Measurements from ENCODE around the gene ANKRD33. TPM values are rescaled to one million over a fixed set of nuclear protein-coding genes. Genes with fewer than 3 reads are reported as not detected.
A peak's percentile ranks its signal among the peaks of the same experiment; 100 is the strongest.

Gene ANKRD33
- total RNA-seq, 1 experiment from 2014 or later, result not detected

GRCh38 chr12:51921017-51921725, 33.3 kb downstream of the ANKRD33 start:
- no peak for DNase-seq
- Histone ChIP-seq H3K4me2 (ENCODE audit: low read depth, low read length, poor library complexity, severe bottlenecking) (no peak overlapping the region), H3K9ac (ENCODE audit: low read length) (no peak overlapping the region), H3K4me3 (ENCODE audit: low read length) (no peak overlapping the region), H2AFZ (ENCODE audit: low read length) (no peak overlapping the region), H3K9me2 (replicated peaks; ENCODE audit: insufficient read depth, low read length) (no peaks in the 10 kb centered on the region), H3K9me3 (ENCODE audit: low read length) (no peaks in the 10 kb centered on the region), H3K27ac (ENCODE audit: low read length) (no peak overlapping the region), H3K27me3 (ENCODE audit: low read length) (no peaks in the 10 kb centered on the region), H3K36me3 (ENCODE audit: insufficient read depth, low read length) (no peaks in the 10 kb centered on the region), H3K4me1 (ENCODE audit: low read length) (peaks cover 19% of the 10 kb centered on the region), H4K20me1 (ENCODE audit: insufficient read depth, low read depth, low read length) (no peaks in the 10 kb centered on the region), H3K79me2 (ENCODE audit: low read length) (no peaks in the 10 kb centered on the region)

- DNase-seq, result no peak
- H4K20me1 ChIP-seq (ENCODE audit: insufficient read depth, low read depth, low read length), result no peaks in the 10 kb centered on the region
- H3K36me3 ChIP-seq (ENCODE audit: insufficient read depth, low read length), result no peaks in the 10 kb centered on the region
- no peak overlapping the region for H2AFZ ChIP-seq (ENCODE audit: low read length)
- no peaks in the 10 kb centered on the region for H3K9me2 ChIP-seq (replicated peaks; ENCODE audit: insufficient read depth, low read length)
- no peak overlapping the region for H3K27ac ChIP-seq (ENCODE audit: low read length)
- H3K4me3 ChIP-seq (ENCODE audit: low read length), result no peak overlapping the region
- H3K79me2 ChIP-seq (ENCODE audit: low read length), result no peaks in the 10 kb centered on the region
- no peaks in the 10 kb centered on the region for H3K9me3 ChIP-seq (ENCODE audit: low read length)
- peaks cover 19% of the 10 kb centered on the region for H3K4me1 ChIP-seq (ENCODE audit: low read length)
- H3K27me3 ChIP-seq (ENCODE audit: low read length), result no peaks in the 10 kb centered on the region
- H3K4me2 ChIP-seq (ENCODE audit: low read depth, low read length, poor library complexity, severe bottlenecking), result no peak overlapping the region
- no peak overlapping the region for H3K9ac ChIP-seq (ENCODE audit: low read length)
Observed at GRCh38 chr12:51922146-51922545, 34.2 kb downstream of the ANKRD33 start.

GRCh38 chr12:51922762-51923505, 35.0 kb downstream of the ANKRD33 start:
- Histone ChIP-seq H3K9me2 (replicated peaks; ENCODE audit: insufficient read depth, low read length) (no peaks in the 10 kb centered on the region), H3K36me3 (ENCODE audit: insufficient read depth, low read length) (no peaks in the 10 kb centered on the region), H3K9me3 (ENCODE audit: low read length) (no peaks in the 10 kb centered on the region), H3K4me1 (ENCODE audit: low read length) (peaks cover 19% of the 10 kb centered on the region), H3K79me2 (ENCODE audit: low read length) (no peaks in the 10 kb centered on the region), H3K27ac (ENCODE audit: low read length) (no peak overlapping the region), H3K4me3 (ENCODE audit: low read length) (no peak overlapping the region), H4K20me1 (ENCODE audit: insufficient read depth, low read depth, low read length) (no peaks in the 10 kb centered on the region), H2AFZ (ENCODE audit: low read length) (no peak overlapping the region), H3K9ac (ENCODE audit: low read length) (no peak overlapping the region), H3K4me2 (ENCODE audit: low read depth, low read length, poor library complexity, severe bottlenecking) (no peak overlapping the region), H3K27me3 (ENCODE audit: low read length) (no peaks in the 10 kb centered on the region)
- no peak for DNase-seq

GRCh38 chr12:51923506-51924365, 35.8 kb downstream of the ANKRD33 start:
- Histone ChIP-seq H3K36me3 (ENCODE audit: insufficient read depth, low read length) (no peaks in the 10 kb centered on the region), H3K9ac (ENCODE audit: low read length) (no peak overlapping the region), H3K4me3 (ENCODE audit: low read length) (no peak overlapping the region; the same call in 1 of the 2 replicates), H3K4me2 (ENCODE audit: low read depth, low read length, poor library complexity, severe bottlenecking) (peak overlapping the region; percentile 9), H3K9me3 (ENCODE audit: low read length) (no peaks in the 10 kb centered on the region), H3K27ac (ENCODE audit: low read length) (no peak overlapping the region), H3K27me3 (ENCODE audit: low read length) (no peaks in the 10 kb centered on the region), H3K4me1 (ENCODE audit: low read length) (peaks cover 19% of the 10 kb centered on the region), H4K20me1 (ENCODE audit: insufficient read depth, low read depth, low read length) (no peaks in the 10 kb centered on the region), H2AFZ (ENCODE audit: low read length) (no peak overlapping the region), H3K79me2 (ENCODE audit: low read length) (no peaks in the 10 kb centered on the region), H3K9me2 (replicated peaks; ENCODE audit: insufficient read depth, low read length) (no peaks in the 10 kb centered on the region)
- DNase-seq, result peak; percentile 66

- H3K79me2 ChIP-seq (ENCODE audit: low read length), result no peaks in the 10 kb centered on the region
- H3K9me3 ChIP-seq (ENCODE audit: low read length), result no peaks in the 10 kb centered on the region
- no peak for DNase-seq
- H3K4me2 ChIP-seq (ENCODE audit: low read depth, low read length, poor library complexity, severe bottlenecking), result peak overlapping the region; percentile 14
- H3K4me1 ChIP-seq (ENCODE audit: low read length), result peaks cover 19% of the 10 kb centered on the region
- no peak overlapping the region for H3K27ac ChIP-seq (ENCODE audit: low read length)
- no peak overlapping the region for H3K9ac ChIP-seq (ENCODE audit: low read length)
- no peak overlapping the region; the same call in 1 of the 2 replicates for H3K4me3 ChIP-seq (ENCODE audit: low read length)
- H2AFZ ChIP-seq (ENCODE audit: low read length), result no peak overlapping the region
- H3K27me3 ChIP-seq (ENCODE audit: low read length), result no peaks in the 10 kb centered on the region
- H3K9me2 ChIP-seq (replicated peaks; ENCODE audit: insufficient read depth, low read length), result no peaks in the 10 kb centered on the region
- no peaks in the 10 kb centered on the region for H3K36me3 ChIP-seq (ENCODE audit: insufficient read depth, low read length)
- H4K20me1 ChIP-seq (ENCODE audit: insufficient read depth, low read depth, low read length), result no peaks in the 10 kb centered on the region
Observed at GRCh38 chr12:51924551-51925319, 36.8 kb downstream of the ANKRD33 start.

- no peak overlapping the region for H3K27ac ChIP-seq (ENCODE audit: low read length)
- no peaks in the 10 kb centered on the region for H3K9me3 ChIP-seq (ENCODE audit: low read length)
- no peaks in the 10 kb centered on the region for H3K9me2 ChIP-seq (replicated peaks; ENCODE audit: insufficient read depth, low read length)
- DNase-seq, result no peak
- no peak overlapping the region for H2AFZ ChIP-seq (ENCODE audit: low read length)
- H3K79me2 ChIP-seq (ENCODE audit: low read length), result no peaks in the 10 kb centered on the region
- no peak overlapping the region for H3K9ac ChIP-seq (ENCODE audit: low read length)
- H3K4me2 ChIP-seq (ENCODE audit: low read depth, low read length, poor library complexity, severe bottlenecking), result peak overlapping the region; percentile 14
- H3K36me3 ChIP-seq (ENCODE audit: insufficient read depth, low read length), result no peaks in the 10 kb centered on the region
- H3K27me3 ChIP-seq (ENCODE audit: low read length), result no peaks in the 10 kb centered on the region
- H3K4me1 ChIP-seq (ENCODE audit: low read length), result peaks cover 19% of the 10 kb centered on the region
- H3K4me3 ChIP-seq (ENCODE audit: low read length), result no peak overlapping the region
- H4K20me1 ChIP-seq (ENCODE audit: insufficient read depth, low read depth, low read length), result no peaks in the 10 kb centered on the region
Observed at GRCh38 chr12:51925346-51926063, 37.6 kb downstream of the ANKRD33 start.

GRCh38 chr12:51926064-51926632, 38.2 kb downstream of the ANKRD33 start:
- H3K27me3 ChIP-seq (ENCODE audit: low read length), result no peaks in the 10 kb centered on the region
- H3K27ac ChIP-seq (ENCODE audit: low read length), result no peak overlapping the region
- H3K9me2 ChIP-seq (replicated peaks; ENCODE audit: insufficient read depth, low read length), result no peaks in the 10 kb centered on the region
- no peak overlapping the region for H3K9ac ChIP-seq (ENCODE audit: low read length)
- no peak overlapping the region for H2AFZ ChIP-seq (ENCODE audit: low read length)
- peaks cover 19% of the 10 kb centered on the region for H3K4me1 ChIP-seq (ENCODE audit: low read length)
- H3K79me2 ChIP-seq (ENCODE audit: low read length), result no peaks in the 10 kb centered on the region
- no peak overlapping the region for H3K4me3 ChIP-seq (ENCODE audit: low read length)
- H3K4me2 ChIP-seq (ENCODE audit: low read depth, low read length, poor library complexity, severe bottlenecking), result no peak overlapping the region
- no peaks in the 10 kb centered on the region for H3K36me3 ChIP-seq (ENCODE audit: insufficient read depth, low read length)
- no peaks in the 10 kb centered on the region for H3K9me3 ChIP-seq (ENCODE audit: low read length)
- no peaks in the 10 kb centered on the region for H4K20me1 ChIP-seq (ENCODE audit: insufficient read depth, low read depth, low read length)
- no peak for DNase-seq

All from Karpas-422 (cell line).